ENCODE data around the gene KY.

Gene KY

GRCh38 chr3:134672571-134672970 is 21.7 kb upstream of the KY start:
- FAIRE-seq = no peak

GRCh38 chr3:134667956-134668355 is 17.1 kb upstream of the KY start:
- FAIRE-seq = no peak

- FAIRE-seq = no peak
These were observed 16.6 kb upstream of the KY start for GRCh38 chr3:134667406-134667805.

- FAIRE-seq = no peak
These were observed 16.1 kb upstream of the KY start for GRCh38 chr3:134666885-134667284.

- FAIRE-seq = no peak
These were observed 15.6 kb upstream of the KY start for GRCh38 chr3:134666466-134666865.

GRCh38 chr3:134666052-134666451 is 15.2 kb upstream of the KY start:
- FAIRE-seq = no peak

GRCh38 chr3:134665243-134665642 is 14.4 kb upstream of the KY start:
- no peak for FAIRE-seq

- no peak for FAIRE-seq
These were observed 13.1 kb upstream of the KY start for GRCh38 chr3:134663721-134664456.

GRCh38 chr3:134660046-134660441 is 9.2 kb upstream of the KY start:
- FAIRE-seq = no peak

- FAIRE-seq = no peak
These were observed 8.7 kb upstream of the KY start for GRCh38 chr3:134659391-134660045.

- no peak for FAIRE-seq
These were observed 7.7 kb upstream of the KY start for GRCh38 chr3:134658555-134658954.

GRCh38 chr3:134656211-134656800 is 5.5 kb upstream of the KY start:
- no peak for FAIRE-seq

- no peak for FAIRE-seq
These were observed 4.9 kb upstream of the KY start for GRCh38 chr3:134655706-134656105.

GRCh38 chr3:134654031-134654430 is 3.2 kb upstream of the KY start:
- no peak for FAIRE-seq

GRCh38 chr3:134652886-134653630 is 2.2 kb upstream of the KY start:
- no peak for FAIRE-seq

- FAIRE-seq = no peak
These were observed 1.6 kb upstream of the KY start for GRCh38 chr3:134652409-134652831.

GRCh38 chr3:134651347-134652041 is 672 bp upstream of the KY start:
- no peak for FAIRE-seq

- FAIRE-seq = no peak
These were observed 1.6 kb downstream of the KY start for GRCh38 chr3:134649106-134649705.

- no peak for FAIRE-seq
These were observed 2.7 kb downstream of the KY start for GRCh38 chr3:134647902-134648760.

GRCh38 chr3:134646086-134646485 is 4.7 kb downstream of the KY start:
- no peak for FAIRE-seq

- no peak for FAIRE-seq
These were observed 5.3 kb downstream of the KY start for GRCh38 chr3:134645515-134645914.
